OCI-M2 (cell line): ENCODE measurements around the gene CNIH2.
A peak's percentile ranks its signal among the peaks of the same experiment; 100 is the strongest.

ENCODE experiments used
- DNase-seq: peaks from one replicate; lab custom pipeline; 2025; ENCODE audit not compliant: unreplicated experiment; lab: John Stamatoyannopoulos, UW

Gene CNIH2

DNA sequence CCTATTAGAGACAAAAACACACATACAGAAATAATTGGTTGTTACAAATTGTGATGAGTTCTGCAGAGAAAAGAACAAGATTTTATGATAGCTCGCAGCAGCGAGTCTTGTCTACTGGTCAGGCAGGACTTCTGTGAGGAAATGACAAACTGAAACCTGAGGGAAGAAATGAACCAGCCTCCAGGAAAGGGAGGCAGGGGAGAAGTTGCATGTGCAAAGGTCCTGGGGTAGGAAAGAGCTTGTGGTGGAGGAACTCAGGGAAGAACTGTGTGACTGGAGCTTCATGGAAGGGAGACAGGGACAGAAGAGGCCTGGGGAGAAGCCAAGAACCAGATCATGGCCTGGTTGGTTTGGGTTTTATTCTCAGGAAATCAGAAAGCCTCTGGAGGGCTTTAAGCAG, 18.8 kb upstream of the CNIH2 start:
- DNase-seq: no peak

- no peak for DNase-seq
These were observed 18.0 kb upstream of the CNIH2 start for GRCh38 chr11:66259956-66260355.

GRCh38 chr11:66261578-66261977, 16.4 kb upstream of the CNIH2 start:
- no peak for DNase-seq

DNA sequence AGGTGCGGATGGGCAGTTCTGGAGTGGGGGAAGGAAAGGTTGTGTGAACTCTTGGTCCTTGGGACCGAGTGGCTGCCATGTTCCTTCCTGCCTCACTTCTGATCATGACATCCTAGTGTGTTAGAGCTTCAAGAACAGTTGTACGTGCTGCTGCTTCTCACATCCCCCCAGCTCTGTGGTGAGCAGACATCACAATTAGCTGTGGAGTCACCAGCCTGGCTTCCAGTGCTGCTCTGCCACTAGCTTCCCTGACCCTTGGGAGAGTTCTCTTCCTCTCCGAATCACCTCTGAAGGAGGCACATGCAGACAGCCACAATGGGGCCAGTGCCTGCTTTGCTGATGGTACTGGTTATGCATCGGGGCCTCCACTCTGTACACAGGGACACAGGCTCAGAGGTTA, 15.8 kb upstream of the CNIH2 start:
- DNase-seq: no peak

GRCh38 chr11:66262696-66263095, 15.3 kb upstream of the CNIH2 start:
- DNase-seq: no peak

DNA sequence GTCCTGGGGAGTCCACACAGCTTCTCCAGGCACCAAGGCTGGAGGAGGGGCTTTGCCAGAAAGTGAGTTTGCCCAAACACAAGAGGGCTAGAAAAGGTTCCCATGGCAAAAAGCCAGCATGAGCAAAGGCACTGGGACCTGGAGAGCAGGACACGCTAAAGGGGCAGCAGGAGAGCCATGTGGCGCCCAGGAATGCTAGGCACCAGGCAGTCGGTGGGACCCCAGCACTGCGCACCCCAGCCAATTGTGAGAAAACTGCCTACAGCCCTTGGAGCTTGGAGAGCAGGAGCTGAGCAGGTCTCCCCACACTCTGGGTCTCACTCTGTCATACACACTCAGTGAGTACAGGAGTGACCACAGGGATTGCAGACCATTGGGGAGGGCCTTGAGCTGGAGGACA, 14.7 kb upstream of the CNIH2 start:
- no peak for DNase-seq

DNA sequence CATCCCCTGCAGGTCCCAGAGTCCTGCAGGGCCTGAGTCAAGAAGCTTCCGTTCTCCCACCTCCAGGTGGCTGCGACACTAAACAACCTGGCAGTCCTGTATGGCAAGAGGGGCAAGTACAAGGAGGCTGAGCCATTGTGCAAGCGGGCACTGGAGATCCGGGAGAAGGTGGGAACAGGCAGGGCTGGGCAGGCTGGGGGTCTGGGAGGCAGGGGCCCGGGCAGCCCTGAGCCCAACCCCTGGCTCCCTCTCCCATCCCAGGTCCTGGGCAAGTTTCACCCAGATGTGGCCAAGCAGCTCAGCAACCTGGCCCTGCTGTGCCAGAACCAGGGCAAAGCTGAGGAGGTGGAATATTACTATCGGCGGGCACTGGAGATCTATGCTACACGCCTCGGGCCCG, 14.2 kb upstream of the CNIH2 start:
- no peak for DNase-seq

DNA sequence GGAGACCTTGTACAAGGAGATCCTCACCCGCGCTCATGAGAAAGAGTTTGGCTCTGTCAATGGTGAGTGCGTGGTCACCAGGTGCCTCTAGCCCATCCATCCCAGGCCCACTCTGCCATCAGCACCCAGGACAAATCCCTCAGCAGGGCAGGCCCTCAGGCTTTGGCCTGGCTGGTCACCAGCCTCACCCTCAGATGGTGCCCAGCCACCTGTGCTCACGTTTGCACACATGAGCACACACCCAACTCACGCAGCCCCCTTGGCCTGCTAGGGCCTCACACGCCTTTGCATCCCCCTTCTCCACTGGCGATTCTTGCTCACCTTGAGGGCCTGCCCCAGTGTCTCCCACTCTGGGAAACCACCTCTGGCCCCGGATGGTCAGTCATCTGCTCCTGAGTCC, 13.6 kb upstream of the CNIH2 start:
- DNase-seq: no peak

DNA sequence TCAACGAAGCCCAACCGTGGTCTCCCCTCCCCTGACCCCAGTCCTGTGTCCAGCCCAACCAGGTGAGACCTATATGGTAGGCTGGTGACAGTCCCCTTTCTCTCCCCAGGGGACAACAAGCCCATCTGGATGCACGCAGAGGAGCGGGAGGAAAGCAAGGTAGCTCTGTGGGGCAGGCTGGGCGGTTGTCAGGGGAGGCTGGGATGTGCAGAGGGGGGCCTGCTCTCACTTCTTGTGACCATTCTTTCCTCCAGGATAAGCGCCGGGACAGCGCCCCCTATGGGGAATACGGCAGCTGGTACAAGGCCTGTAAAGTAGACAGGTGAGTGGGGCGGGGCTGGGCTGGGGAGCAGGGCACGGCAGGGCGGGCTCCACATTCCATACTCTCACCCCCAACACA, 13.1 kb upstream of the CNIH2 start:
- DNase-seq: no peak

DNA sequence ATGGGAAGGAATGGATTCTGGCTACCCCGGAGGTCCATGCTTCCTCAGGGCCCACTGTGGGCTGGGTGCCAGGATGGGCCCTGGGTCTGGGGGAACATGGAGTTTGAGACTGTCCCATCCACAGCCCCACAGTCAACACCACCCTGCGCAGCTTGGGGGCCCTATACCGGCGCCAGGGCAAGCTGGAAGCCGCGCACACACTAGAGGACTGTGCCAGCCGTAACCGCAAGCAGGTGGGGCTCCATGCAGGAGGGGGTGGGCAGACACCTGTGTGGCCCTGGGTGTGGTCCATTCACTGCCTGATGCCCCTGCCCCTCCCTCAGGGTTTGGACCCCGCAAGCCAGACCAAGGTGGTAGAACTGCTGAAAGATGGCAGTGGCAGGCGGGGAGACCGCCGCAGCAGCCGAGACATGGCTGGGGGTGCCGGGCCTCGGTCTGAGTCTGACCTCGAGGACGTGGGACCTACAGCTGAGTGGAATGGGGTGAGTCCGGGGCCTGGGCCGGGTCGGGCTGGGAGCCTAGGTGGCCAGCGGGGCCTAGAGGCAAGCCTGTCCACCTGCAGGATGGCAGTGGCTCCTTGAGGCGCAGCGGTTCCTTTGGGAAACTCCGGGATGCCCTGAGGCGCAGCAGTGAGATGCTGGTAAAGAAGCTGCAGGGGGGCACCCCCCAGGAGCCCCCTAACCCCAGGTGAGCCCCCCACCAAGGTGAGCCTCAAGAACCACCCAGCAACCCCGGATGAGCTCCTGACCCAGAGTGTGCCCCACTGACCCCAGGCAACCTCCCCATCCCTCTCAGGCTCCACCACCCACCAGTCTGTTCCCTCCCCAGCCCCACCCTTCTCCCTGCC, 12.2 kb upstream of the CNIH2 start:
- no peak for DNase-seq

GRCh38 chr11:66266378-66267038, 11.5 kb upstream of the CNIH2 start:
- DNase-seq: no peak

DNA sequence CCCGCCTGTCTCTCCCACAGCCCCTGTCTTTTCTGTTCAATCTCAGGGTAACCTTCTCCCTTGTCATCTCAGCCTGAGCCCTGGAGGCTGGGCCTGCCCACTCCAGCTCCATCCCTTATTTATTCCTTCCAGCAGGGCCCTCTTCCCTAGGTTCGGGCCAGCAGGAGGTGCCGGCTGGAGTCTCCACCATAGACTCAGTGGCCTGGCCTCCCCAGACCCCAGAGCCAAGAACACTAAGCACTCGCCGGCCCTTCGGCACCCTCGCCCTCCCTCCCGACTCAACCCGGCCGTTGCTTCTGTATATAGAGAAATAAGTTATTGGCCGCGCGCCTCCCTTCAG, 11.0 kb upstream of the CNIH2 start:
- no peak for DNase-seq

DNA sequence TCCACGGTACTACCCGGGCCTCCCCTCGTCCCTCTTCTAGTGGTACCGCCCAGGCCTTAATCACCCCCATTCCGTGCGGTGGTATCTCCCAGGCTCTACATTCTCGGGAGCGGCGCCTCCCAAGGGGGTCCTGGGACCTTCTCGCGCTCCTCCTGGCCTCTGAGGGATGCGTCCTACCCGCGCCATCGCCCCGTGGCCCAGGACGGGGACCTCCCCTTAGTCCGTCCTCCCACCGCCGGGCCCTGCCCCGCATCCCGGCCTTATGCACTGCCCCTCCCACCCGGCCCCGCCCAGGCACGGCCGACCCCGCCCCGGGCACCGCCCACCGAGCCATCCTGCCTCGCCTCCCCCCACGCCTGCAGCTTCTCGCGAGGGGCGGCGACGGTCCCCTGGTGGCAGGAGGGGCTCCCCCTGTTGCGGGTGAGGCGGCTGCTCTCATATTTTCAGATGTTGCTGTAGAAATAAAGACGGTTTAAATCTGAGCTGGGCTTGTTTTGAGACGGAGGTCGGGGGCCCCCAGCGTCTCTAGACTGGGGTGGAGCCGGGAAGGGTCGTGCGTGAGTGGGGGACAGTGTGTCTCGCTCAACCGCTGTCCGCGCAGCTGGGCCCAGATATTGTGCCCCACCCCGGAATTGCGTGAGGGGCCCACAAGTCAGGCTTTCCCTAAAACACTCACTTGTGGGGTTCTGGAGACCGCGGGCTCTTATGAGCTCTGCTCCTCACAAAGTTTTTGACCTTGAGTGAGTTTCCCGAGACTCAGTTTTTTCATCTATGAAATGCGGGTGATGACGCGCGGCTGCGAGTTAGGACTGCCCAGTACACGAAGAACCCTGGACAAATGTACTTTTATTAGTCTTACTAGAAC, 10.4 kb upstream of the CNIH2 start:
- DNase-seq: no peak

DNA sequence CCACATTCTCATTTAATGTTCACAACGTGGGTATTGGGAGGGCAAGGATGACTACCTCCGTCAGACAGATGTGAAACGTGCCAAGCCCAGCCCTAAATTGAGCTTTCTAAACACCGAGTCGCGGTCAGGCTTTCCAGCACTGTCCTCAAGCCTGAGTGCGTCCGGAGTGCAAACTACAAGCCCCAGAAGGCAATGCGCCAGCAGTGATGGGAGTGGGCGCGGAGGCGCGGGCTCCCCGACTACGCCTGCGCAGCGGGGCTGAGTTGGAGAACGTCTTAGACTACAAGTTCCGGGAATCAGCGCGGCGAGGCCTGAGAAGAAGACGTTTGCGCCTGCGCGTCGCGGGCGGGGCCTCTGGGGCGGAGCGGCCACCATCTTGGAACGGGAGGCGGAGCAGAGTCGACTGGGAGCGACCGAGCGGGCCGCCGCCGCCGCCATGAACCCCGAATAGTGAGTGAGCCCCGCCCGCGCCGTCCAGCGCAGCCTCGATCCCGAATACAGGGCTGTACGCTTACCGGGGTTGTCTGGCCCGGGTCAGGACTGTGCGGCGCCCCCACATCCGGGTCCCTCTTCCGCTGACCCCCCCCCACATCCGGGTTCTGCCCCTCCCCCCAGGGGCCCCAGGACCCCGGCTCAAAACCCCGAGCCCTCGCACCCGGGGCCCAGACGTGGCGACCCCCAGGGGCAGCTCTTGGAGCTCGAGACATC, 9.6 kb upstream of the CNIH2 start, which contains the start of gene RAB1B:
Gene RAB1B, plus strand, starts transcription at position 396 of the 708 bp plus-strand sequence. Its CDS starts 41 bp downstream, at position 437.
- DNase-seq: peak; percentile 84

DNA sequence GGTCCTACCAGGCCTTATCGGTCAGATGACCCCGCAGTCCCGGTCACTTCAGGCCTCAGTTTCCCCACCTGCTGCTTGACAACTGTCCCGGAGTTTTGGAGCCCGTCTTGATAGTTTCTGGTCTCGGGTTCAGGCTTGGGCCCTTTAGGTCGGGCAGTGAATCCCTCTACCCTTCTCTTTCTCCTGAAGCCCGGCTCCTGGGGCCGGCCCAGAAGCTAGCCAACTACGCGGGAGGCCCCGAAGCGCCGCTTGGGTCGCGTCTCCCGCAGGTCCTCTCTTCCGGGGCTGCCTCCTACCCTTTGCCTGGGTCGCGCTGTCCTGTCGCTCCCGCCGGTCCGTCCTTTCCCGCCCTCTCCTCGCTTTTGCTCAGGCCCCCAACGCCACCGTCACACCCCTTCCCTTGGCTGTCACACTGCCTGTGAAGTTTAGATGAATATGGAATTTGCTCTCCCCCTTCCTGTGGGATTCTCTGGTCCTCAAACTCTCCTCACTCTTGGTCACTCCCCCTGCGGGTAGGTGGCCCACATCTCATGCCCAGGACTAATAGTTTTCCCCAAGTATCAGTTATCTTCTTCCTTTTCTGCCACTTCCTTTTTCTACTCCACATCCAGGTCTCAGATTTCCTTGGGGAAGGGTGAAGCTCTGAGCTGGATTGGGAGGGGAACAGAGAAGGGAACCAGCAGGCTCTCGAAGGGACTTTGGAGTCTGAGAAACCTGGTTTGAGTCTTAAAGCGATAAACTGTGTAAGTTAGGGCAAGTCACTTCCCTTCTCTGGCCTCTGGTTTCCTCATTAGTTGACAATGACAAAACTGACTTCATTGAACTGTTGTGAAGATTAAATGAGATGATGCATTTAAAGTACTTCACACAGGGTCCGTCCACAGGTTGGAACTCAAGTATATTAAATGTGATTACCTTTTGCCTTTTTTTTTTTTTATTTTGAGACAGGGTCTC, 8.7 kb upstream of the CNIH2 start:
- DNase-seq: no peak

GRCh38 chr11:66271816-66272215, 6.2 kb upstream of the CNIH2 start:
- DNase-seq: no peak

GRCh38 chr11:66272596-66272995, 5.4 kb upstream of the CNIH2 start:
- no peak for DNase-seq

- no peak for DNase-seq
These were observed 3.8 kb upstream of the CNIH2 start for GRCh38 chr11:66274219-66274618.

DNA sequence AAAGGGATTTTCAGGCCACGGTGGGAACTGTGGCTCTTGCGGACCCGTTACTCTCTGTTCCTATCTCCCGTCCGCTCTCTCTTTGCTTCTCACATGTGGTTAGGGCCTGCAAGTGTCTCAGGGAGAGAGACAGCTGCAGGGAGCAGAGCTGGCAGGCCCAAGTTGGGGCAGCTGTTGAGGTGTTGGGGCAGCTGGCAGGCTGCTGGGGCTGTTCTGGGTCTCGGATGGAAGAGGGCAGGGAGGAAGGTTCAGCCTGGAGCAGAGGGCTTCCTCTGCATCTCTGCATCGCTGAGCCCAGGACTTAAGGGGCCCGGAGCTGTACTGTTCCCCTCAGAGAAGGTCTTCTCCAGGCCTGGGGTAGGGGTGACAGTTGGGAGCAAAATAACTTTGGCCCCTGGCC, 2.6 kb upstream of the CNIH2 start:
- DNase-seq: no peak
